NCI-H146 treated with DMSO at 0.1 percent for 48 hours (cell line): ENCODE results near the gene SEC24A.
"Not testable (repeated sequence)": the region's sequence is repeated elsewhere in the genome, so short reads cannot be mapped to it uniquely, and the experiment has no call there.

Experiments used
- DNase-seq: peaks from one replicate; lab custom pipeline; 2025; ENCODE audit not compliant: unreplicated experiment; lab: John Stamatoyannopoulos, UW

The SEC24A gene

DNA sequence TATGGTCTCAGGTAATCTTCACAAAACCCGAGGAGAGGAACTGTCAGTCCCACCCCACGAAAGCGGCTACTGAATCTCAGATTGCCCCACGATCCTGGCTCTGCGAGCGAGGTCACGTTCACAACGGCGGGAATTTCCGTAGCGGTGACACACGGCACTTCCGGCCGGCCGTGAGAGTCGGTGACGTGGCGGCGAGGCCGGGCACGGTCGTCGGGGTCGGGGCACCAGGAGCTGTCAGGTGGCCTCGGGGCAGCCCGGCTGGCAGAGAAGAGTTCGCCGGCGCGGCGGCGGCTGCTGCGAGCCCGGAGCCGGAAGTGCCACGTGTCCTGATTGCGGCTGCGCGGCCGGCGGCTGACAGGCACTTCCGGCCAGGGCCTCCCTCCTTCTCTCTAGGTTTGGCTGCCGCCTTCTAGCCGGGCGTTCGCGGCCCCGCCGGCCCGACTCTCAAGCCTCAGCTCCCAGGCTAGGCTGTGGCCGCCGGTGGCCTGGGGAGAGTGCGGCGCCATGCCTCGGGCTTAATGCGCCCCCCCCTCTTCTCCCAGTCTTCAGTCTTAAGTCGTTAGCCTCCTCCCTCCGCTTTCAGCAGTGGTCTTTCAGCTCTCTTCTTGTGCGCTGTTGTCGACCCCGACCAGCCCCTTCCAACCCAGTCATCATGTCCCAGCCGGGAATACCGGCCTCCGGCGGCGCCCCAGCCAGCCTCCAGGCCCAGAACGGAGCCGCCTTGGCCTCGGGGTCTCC is at the start of gene SEC24A:
SEC24A (plus strand) TSS at position 361 of the 738 bp plus-strand sequence; CDS start at position 653, 292 bp downstream.
- peak; percentile 56 for DNase-seq

- not testable (repeated sequence) for DNase-seq
These were observed 48.8 kb upstream of the SEC24A start for GRCh38 chr5:134599820-134600219.

GRCh38 chr5:134600600-134600999 is 48.0 kb upstream of the SEC24A start:
- no peak for DNase-seq

DNA sequence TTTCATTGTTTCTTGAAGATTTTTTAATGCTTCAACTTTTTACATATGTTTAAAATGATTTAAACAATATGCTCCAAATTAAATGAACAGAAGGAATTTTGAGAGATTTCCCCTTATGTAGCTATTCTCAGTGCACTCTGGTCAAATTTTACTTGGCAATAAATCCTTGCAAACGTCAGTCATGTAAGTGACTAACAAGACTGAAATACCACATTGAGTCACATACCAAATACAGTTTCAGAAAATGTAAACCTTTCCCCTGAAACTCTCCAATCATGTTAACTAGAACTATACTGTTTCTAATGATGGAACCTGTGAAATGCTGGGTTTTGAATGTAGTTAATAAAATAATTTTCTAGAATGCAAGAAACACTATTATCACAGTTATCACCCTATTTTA is 45.5 kb upstream of the SEC24A start:
- DNase-seq, result no peak

GRCh38 chr5:134604908-134605307 is 43.7 kb upstream of the SEC24A start:
- no peak for DNase-seq

DNA sequence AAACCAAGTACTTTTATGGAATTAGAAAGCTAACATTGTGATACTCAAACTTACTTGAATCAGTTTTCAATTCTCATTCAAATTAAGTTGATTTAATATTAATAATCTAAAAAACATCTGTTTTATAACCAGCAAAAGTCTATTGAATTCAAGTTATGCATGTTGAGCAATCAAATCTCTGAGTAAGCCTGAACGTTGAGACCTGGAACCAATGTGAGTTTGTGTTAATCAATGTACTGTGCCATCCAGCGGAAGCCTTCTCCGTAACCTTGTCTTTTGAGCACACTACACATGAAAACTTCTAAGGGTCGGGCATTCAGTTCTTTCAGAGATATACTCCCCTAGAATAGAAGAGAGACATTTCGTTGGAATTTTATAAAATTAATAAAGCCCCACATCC is 41.9 kb upstream of the SEC24A start:
- DNase-seq, result no peak

GRCh38 chr5:134608555-134608954 is 40.0 kb upstream of the SEC24A start:
- no peak for DNase-seq

DNA sequence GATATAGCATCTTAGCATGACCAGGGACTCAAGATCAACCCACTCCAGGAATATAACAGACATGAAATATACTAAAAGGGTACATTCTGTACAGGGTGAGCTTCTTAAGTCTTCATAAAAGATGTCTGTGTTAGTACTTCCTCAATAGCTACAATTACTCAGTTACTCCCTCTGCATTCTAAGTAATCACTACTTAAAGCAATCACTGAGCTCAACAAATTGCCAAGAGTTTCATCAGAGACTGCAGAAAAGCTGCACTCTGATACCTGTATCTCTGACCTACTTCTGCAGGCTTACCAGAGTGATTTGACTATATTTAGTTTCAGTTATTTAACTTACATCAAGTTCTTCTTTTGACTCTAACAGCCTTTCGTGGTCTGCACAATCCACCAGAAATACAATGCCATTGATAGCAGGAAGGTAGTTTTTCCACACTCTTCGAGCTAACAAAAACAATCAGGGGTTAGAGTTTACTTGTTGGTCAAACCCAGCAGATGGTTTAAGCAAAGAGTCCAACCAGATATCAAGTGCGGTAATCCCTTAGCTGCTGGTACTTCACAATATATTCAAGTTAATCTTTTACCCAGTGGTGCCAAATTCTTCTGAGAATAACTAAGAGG is 39.2 kb upstream of the SEC24A start:
- no peak for DNase-seq

DNA sequence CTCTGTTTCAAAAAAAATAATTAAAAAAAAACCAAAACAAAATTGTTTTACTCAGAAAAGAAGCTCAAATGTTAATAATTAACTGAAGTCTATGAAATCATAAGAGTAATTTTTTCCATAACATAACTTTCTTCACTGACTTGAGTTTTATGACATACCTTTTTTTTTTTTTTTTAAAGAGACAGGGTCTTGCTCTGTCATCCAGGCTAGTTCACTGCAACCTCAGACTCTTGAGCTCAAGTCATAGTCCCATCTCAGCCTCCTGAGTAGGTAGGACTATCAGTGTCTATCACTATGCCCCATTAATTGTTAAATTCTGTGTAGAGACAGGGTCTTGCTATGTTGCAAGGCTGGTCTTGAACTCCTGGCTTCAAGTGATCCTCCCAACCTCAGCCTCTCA is 37.9 kb upstream of the SEC24A start:
- no peak for DNase-seq

GRCh38 chr5:134611515-134611914 is 37.1 kb upstream of the SEC24A start:
- no peak for DNase-seq

GRCh38 chr5:134614450-134615085 is 34.0 kb upstream of the SEC24A start:
- no peak for DNase-seq

- no peak for DNase-seq
These were observed 28.0 kb upstream of the SEC24A start for GRCh38 chr5:134620634-134621033.

GRCh38 chr5:134625559-134625958 is 23.0 kb upstream of the SEC24A start:
- DNase-seq, result no peak

DNA sequence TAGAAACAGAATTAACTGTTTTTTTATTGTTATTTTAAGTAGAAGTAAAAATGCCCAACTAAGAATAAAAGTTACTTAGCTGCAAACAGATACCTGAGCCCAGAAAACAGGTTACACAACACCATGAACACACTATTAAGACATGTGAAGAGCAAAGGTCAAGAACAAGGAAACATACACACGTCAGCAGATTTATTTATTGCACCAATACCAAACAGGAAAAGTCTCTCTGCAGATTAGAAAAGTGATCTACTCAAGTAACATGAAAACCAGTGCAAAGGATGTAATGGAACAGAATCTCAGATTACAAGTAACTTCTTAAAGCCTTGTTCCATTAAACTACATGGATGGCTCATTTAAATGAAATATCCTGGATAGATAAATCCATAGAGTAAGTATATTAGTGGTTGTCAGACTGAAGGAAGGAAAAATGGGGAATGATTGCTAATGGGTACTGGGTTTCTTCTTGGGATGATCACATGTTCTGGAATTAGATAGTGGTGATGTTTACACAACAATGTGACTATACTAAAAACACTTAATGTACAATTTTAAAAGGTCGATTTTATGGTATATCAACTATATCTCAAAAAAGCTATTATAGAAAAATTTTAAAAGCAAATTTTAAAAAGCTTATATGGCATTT is 22.1 kb upstream of the SEC24A start:
- DNase-seq, result no peak

GRCh38 chr5:134634227-134634626 is 14.4 kb upstream of the SEC24A start:
- no peak for DNase-seq

- not testable (repeated sequence) for DNase-seq
These were observed 13.2 kb upstream of the SEC24A start for GRCh38 chr5:134635366-134635765.

DNA sequence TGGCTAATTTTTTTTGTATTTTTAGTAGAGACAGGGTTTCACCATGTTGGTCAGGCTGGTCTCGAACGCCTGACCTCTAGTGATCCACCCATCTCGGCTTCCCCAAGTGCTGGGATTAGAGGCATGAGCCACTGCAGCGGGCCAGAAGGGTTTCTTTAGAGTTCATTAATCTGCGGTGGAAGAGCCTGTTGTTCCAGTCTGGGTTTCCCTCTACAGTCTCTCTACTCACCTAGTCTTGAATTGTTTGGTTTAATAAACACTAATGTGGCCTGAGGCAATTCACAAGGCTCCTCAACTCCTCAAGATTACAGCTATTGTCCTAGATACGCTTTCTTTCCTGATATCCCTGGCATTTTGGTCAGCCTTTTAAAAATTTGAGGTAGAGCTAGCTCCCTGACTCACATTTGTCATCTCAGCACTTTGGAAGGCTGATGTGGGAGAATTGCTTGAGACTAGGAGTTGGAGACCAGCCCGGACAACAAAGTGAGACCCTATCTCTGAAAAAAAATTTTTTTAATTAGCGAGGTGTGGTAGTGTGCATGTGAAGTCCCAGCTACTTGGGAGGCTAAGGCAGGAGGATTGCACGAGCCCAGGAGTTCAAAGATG is 11.4 kb upstream of the SEC24A start:
- no peak for DNase-seq

GRCh38 chr5:134638760-134639201 is 9.8 kb upstream of the SEC24A start:
- DNase-seq, result no peak

GRCh38 chr5:134642931-134643530 is 5.6 kb upstream of the SEC24A start:
- no peak for DNase-seq

- DNase-seq, result no peak
These were observed 698 bp upstream of the SEC24A start for GRCh38 chr5:134647750-134648424.
